Lower leg skin (tissue), 3 donors: ENCODE results near the gene CAMKMT.

Experiments
- POLR2A ChIP-seq, 2 donors: fragments of 450-650 bp; IDR thresholded peaks; one replicate each; pipeline ENCODE4 v1.6.1; 2016 to 2017; ENCODE audit warnings: antibody characterized with exemption in 2 of 2, mild to moderate bottlenecking in 1 of 2, moderate library complexity in 1 of 2
- TF ChIP-seq, protein P1 (sequence below), 3 donors: fragments of 450-650 bp; IDR thresholded peaks; one replicate each; pipeline ENCODE4 v1.5.1; 2016; ENCODE audit warnings: antibody characterized with exemption in 3 of 3, mild to moderate bottlenecking in 3 of 3, moderate library complexity in 2 of 3

DNA sequence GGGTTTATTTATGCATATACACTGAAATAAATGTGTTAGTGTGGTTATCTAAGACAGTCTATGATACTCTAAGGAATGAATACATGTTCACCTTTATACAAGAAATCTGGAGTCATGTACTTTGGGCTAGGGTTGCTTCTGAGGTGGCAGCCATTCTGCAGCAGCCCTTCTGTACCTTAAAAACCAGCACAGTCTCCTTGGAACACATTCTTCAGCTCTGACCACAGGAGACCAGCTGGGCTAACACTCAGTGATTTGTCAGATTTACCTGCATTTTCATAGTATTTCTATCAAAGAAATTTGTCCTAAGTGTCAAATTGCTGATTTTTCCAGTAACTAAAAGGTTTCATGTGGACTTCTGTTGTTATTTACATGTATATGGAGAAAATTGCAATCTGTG, 167.7 kb downstream of the CAMKMT start:
- TF ChIP-seq, protein P1, sequence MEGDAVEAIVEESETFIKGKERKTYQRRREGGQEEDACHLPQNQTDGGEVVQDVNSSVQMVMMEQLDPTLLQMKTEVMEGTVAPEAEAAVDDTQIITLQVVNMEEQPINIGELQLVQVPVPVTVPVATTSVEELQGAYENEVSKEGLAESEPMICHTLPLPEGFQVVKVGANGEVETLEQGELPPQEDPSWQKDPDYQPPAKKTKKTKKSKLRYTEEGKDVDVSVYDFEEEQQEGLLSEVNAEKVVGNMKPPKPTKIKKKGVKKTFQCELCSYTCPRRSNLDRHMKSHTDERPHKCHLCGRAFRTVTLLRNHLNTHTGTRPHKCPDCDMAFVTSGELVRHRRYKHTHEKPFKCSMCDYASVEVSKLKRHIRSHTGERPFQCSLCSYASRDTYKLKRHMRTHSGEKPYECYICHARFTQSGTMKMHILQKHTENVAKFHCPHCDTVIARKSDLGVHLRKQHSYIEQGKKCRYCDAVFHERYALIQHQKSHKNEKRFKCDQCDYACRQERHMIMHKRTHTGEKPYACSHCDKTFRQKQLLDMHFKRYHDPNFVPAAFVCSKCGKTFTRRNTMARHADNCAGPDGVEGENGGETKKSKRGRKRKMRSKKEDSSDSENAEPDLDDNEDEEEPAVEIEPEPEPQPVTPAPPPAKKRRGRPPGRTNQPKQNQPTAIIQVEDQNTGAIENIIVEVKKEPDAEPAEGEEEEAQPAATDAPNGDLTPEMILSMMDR (IDR thresholded peaks at IDR 0.05) = no peak
- TF ChIP-seq POLR2A (IDR thresholded peaks at IDR 0.05) = no peak
